ENCODE data around the gene TNFRSF14. TPM values are rescaled to one million over a fixed set of nuclear protein-coding genes. Genes with fewer than 3 reads are reported as not detected.
"Not testable (repeated sequence)": the region's sequence is repeated elsewhere in the genome, so short reads cannot be mapped to it uniquely, and the experiment has no call there.

TNFRSF14 gene
- total RNA-seq, 1 donor from 2014 or later: 152 TPM

DNA sequence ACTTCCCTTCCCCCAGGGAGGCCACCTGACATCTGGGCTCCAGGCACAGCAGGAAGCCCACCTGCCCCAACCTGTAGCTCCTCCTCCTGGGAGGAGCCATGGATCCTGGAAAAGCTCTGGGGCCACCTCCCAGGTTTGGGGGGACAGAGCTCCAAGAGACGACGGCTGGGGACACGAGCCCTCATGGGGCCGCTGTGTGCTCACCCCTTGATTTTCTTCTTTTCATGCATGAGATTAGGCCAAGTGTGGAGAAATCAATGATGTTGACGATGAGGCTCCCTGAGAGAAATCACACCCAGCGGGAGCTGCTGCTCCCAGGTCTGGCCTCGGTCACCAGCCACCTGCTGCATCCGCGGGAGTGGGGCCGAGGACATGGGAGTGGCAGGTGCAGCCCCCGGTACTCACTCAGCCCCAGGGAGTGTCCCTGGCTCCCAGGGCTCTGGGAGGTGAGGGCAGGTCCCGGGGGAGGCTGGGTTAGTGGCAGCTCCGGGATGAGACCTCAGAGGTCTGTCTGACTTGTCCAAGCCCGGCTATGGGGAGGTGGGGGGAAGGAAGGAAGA is 8.7 kb downstream of the TNFRSF14 start:
- Histone ChIP-seq H3K9me3 (no peaks in the 10 kb centered on the region), H3K4me1 (peaks cover 2% of the 10 kb centered on the region), H3K4me3 (no peak overlapping the region), H3K27ac (no peak overlapping the region), H3K27me3 (ENCODE audit: low read depth) (no peaks in the 10 kb centered on the region), H3K36me3 (peaks cover 41% of the 10 kb centered on the region)
- intact Hi-C loops (cut with DNase I): no loop called here
- DNase-seq: no peak
- TF ChIP-seq, protein P1, sequence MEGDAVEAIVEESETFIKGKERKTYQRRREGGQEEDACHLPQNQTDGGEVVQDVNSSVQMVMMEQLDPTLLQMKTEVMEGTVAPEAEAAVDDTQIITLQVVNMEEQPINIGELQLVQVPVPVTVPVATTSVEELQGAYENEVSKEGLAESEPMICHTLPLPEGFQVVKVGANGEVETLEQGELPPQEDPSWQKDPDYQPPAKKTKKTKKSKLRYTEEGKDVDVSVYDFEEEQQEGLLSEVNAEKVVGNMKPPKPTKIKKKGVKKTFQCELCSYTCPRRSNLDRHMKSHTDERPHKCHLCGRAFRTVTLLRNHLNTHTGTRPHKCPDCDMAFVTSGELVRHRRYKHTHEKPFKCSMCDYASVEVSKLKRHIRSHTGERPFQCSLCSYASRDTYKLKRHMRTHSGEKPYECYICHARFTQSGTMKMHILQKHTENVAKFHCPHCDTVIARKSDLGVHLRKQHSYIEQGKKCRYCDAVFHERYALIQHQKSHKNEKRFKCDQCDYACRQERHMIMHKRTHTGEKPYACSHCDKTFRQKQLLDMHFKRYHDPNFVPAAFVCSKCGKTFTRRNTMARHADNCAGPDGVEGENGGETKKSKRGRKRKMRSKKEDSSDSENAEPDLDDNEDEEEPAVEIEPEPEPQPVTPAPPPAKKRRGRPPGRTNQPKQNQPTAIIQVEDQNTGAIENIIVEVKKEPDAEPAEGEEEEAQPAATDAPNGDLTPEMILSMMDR (IDR thresholded peaks at IDR 0.05): no peak
- ATAC-seq: no peak

DNA sequence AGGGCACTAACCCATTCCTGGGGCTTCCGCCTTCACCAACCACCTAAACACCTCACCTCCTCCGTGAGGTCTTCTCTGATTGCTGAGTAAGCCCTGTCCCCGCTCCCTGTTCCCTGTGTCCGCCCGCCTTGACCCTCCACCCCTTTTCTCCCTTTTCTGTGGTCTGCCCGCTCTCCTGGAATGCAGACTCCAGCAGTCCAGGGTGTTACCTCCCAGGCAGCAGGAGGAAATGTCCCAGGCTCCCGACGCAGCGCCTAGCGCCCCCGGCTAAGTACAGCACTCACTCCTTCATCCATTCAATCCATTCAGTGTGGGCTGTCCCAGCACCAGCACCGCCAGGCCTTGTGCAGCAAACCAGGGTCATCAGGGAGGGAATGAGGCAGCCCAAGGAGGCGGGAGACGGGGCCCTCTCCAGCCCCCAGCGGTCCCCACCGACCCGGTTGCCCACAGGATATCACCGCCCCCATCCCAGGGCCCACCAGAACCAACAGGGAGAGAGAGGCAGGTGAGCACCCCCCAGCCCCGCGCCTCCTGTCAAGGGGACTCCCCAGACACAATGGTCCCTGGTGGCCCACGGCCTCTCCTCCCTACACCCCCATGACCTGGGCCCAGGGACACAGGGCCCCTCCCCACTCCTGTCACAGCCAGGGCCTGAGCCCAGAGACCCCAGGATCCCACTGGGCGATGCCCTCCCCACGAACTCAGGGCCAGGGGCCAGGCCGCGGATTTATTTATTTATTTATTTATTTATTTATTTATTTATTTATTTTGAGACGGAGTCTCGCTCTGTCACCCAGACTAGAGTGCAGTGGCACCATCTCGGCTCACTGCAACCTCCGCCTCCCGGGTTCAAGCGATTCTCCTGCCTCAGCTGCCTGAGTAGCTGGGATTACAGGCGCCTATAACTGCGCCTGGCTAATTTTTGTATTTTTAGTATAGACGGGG is 10.2 kb downstream of the TNFRSF14 start:
- no peak overlapping the region for H3K27ac ChIP-seq
- TF ChIP-seq, protein P1 (IDR thresholded peaks at IDR 0.05): no peak
- H3K9me3 ChIP-seq: no peaks in the 10 kb centered on the region
- H3K36me3 ChIP-seq: peaks cover 27% of the 10 kb centered on the region
- no peak overlapping the region for H3K4me3 ChIP-seq
- intact Hi-C loops (cut with DNase I): no loop called here
- no peaks in the 10 kb centered on the region for H3K4me1 ChIP-seq
- DNase-seq (no peak), ATAC-seq (no peak)
- no peaks in the 10 kb centered on the region for H3K27me3 ChIP-seq (ENCODE audit: low read depth)

DNA sequence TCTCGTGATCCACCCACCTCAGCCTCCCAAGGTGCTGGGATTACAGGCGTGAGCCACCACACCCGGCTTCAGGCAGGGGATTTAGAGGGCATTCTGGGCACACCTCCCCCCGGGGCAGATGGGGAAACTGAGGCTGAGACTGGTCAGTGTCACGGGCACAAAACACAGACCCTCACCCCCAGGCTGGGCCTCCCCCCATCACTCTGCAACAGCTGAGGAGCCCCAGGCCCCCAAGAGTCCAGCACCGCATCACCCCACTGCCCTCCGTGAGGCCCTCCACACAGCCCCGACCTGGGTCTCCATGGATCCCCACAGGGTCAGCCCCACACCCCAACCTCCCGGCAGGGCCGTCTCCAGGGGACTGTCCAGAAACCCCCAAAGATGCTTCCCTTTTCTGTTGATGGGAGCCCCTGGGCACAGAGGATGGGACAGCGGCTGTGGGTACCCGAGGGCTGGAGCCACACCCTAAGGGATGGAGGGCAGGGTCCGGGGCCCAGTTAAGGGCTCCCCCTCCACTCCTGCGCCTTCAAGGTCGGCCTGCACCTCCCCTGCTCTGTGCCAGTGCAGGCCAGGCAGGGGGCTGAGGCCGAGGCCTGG is 11.0 kb downstream of the TNFRSF14 start:
- Histone ChIP-seq H3K4me1 (no peaks in the 10 kb centered on the region), H3K4me3 (no peak overlapping the region), H3K27me3 (ENCODE audit: low read depth) (no peaks in the 10 kb centered on the region), H3K9me3 (no peaks in the 10 kb centered on the region), H3K36me3 (peaks cover 18% of the 10 kb centered on the region), H3K27ac (no peak overlapping the region)
- TF ChIP-seq, protein P1 (IDR thresholded peaks at IDR 0.05): no peak
- DNase-seq (no peak), ATAC-seq (no peak)
- intact Hi-C loops (cut with DNase I): no loop called here

DNA sequence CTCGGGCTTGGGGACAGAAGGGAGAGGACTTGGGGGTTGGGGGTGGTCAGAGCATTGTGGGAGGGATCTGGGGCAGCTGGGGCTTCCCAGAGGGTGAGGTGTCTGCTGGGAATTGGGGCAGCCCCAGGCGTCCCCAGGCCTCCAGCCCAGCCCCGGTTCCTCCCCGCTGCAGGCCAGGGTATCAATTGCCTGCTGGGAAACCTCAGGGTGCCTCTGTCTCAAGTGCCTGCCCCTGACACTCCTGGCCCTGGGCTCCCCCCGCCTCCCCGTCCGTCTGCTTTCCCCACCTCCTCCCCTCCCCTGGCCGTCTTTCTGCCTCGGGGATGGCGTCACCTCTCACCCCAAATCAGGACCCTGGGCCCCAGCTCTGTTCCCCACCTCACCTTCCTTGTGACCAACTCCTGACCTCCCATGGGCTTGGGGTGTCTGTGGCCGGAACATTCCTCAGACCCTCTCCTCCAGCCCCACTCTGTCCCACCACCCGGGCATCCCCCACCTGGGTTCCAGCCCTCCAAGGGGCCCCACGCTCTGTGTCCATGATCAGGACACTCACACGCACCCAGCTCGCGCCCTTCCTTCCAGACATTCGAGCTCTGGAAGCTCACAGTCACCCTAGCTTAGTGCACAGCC is 12.1 kb downstream of the TNFRSF14 start:
- DNase-seq; H3K27ac ChIP-seq; H3K27me3 ChIP-seq (ENCODE audit: low read depth); intact Hi-C loops (cut with DNase I); H3K36me3 ChIP-seq; H3K4me1 ChIP-seq; H3K4me3 ChIP-seq; H3K9me3 ChIP-seq: not testable (repeated sequence)
- ATAC-seq: peak in 1 of 2 donors; percentile 10

DNA sequence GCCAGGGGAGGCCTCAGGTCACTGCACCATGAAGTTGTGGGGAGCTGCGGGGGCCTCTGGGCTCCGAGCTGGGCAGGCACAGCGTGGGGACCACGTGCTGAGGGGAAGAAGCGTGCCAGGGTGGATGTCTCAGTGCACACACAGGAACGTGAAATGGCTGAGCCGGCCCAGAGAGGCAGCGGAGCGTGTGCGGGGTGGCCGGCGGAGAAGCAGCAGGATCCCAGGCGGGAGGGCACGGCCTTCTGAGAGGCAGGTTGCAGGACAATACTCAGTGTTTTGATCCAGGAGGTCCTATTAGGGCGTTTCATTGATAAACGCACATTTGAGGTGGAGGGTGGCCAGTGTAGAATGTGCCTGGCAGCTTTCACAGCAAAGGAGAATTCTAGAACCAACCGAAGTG is 12.9 kb downstream of the TNFRSF14 start:
- intact Hi-C loops (cut with DNase I): no loop called here
- no peak for DNase-seq
- H3K4me3 ChIP-seq: no peak overlapping the region
- H3K36me3 ChIP-seq: no peaks in the 10 kb centered on the region
- H3K27me3 ChIP-seq (ENCODE audit: low read depth): no peaks in the 10 kb centered on the region
- H3K4me1 ChIP-seq: no peaks in the 10 kb centered on the region
- no peaks in the 10 kb centered on the region for H3K9me3 ChIP-seq
- TF ChIP-seq, protein P1 (IDR thresholded peaks at IDR 0.05): no peak
- no peak overlapping the region for H3K27ac ChIP-seq
- ATAC-seq: no peak

DNA sequence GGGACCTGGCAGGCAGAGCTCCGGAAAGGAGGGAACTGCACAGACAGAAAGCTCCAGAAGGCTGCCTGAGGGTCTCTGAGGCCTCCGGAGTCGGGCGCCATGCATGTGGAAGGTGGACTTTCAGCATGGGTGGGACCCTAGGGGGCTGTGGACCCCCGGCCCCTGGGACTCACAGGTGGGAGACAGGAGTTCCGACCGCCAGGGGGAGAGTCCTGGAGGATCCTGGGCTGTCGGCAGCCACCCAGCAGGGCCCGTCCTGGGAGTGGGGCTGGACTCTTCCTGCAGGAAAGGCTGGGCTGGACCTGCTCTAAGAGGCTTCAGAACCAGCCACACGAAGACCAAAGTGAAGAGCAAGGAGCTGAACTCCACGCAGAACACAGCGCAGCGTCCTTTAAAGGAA is 13.5 kb downstream of the TNFRSF14 start:
- intact Hi-C loops (cut with DNase I); ATAC-seq; H3K27ac ChIP-seq: not testable (repeated sequence)

More for the DNA sequence above, 13.5 kb downstream of the TNFRSF14 start:
- not testable (repeated sequence) for H3K4me1 ChIP-seq; H3K36me3 ChIP-seq; H3K4me3 ChIP-seq; H3K9me3 ChIP-seq; DNase-seq; H3K27me3 ChIP-seq (ENCODE audit: low read depth)

All from lower lobe of right lung (tissue), 2 donors.